ENCODE data around the gene FOXC2. TPM values are rescaled to one million over a fixed set of nuclear protein-coding genes. Genes with fewer than 3 reads are reported as not detected.
A peak's percentile ranks its signal among the peaks of the same experiment; 100 is the strongest.

Gene FOXC2
- total RNA-seq, 1 experiment from 2014 or later, result 14.9 TPM

GRCh38 chr16:86566966-86567700, 504 bp downstream of the FOXC2 start:
- Histone ChIP-seq H3K4me1 (ENCODE audit: control insufficient read depth, insufficient read depth, low read length) (peaks cover 23% of the 10 kb centered on the region), H3K36me3 (ENCODE audit: control insufficient read depth, insufficient read depth, low read length) (no peaks in the 10 kb centered on the region; the same call in 1 of the 2 replicates), H3K4me3 (ENCODE audit: low read depth in 2 of 2, low read length in 2 of 2) (peak overlapping the region; percentile 63 to 86), H3K9me3 (ENCODE audit: control insufficient read depth, insufficient read depth, low read depth, low read length) (no peaks in the 10 kb centered on the region), H3K27me3 (ENCODE audit: control insufficient read depth, insufficient read depth, low read length) (no peaks in the 10 kb centered on the region), H3K27ac (ENCODE audit: low read length) (peak overlapping the region; percentile 82)
- DNase-seq (ENCODE audit: low read depth, low spot score), result no peak
- TF ChIP-seq POLR2AphosphoS5 (IDR thresholded peaks at IDR 0.05; ENCODE audit: low read depth, low read length), result no peak
- no peak for TF ChIP-seq TCF7L2 (IDR thresholded peaks at IDR 0.05; ENCODE audit: low read depth, low read length)
- TF ChIP-seq REST (IDR thresholded peaks at IDR 0.05; ENCODE audit: insufficient read depth in 1 of 2, low read depth in 2 of 2, low read length in 1 of 2), result no peak
- TF ChIP-seq CTCF (IDR thresholded peaks at IDR 0.05), result no peak
- TF ChIP-seq SIN3A (IDR thresholded peaks at IDR 0.05; ENCODE audit: borderline replicate concordance, insufficient read depth, low read depth, low read length), result no peak
- ATAC-seq, result peak; percentile 73
- POLR2A ChIA-PET, result no interaction called here
- in situ Hi-C loops (cut with HindIII; ENCODE audit: low pct_unique_long_range_greater_than_20kb, low sequenced_read_pairs), result no loop called here
- CTCF ChIA-PET, result no interaction called here
- BruUV-seq (replicated peaks), result no TSS peak
- intact Hi-C loops (cut with micrococcal nuclease; ENCODE audit: unreplicated experiment), result no loop called here

- intact Hi-C loops (cut with micrococcal nuclease; ENCODE audit: unreplicated experiment) (no loop called here), in situ Hi-C loops (cut with HindIII; ENCODE audit: low pct_unique_long_range_greater_than_20kb, low sequenced_read_pairs) (no loop called here)
- DNase-seq (ENCODE audit: low read depth, low spot score) (no peak), ATAC-seq (peak; percentile 29)
- TF ChIP-seq REST (IDR thresholded peaks at IDR 0.05; ENCODE audit: insufficient read depth in 1 of 2, low read depth in 2 of 2, low read length in 1 of 2), result no peak
- TF ChIP-seq TCF7L2 (IDR thresholded peaks at IDR 0.05; ENCODE audit: low read depth, low read length), result peak; percentile 91
- peak; percentile 55 for TF ChIP-seq CTCF (IDR thresholded peaks at IDR 0.05)
- Histone ChIP-seq H3K4me1 (ENCODE audit: control insufficient read depth, insufficient read depth, low read length) (peaks cover 31% of the 10 kb centered on the region), H3K27ac (ENCODE audit: low read length) (peak overlapping the region; percentile 82), H3K4me3 (ENCODE audit: low read depth in 2 of 2, low read length in 2 of 2) (peak overlapping the region; percentile 63 to 86), H3K27me3 (ENCODE audit: control insufficient read depth, insufficient read depth, low read length) (no peaks in the 10 kb centered on the region), H3K36me3 (ENCODE audit: control insufficient read depth, insufficient read depth, low read length) (no peaks in the 10 kb centered on the region; the same call in 1 of the 2 replicates), H3K9me3 (ENCODE audit: control insufficient read depth, insufficient read depth, low read depth, low read length) (no peaks in the 10 kb centered on the region)
- no TSS peak for BruUV-seq (replicated peaks)
- POLR2A ChIA-PET, result no interaction called here
- CTCF ChIA-PET, result no interaction called here
Measured at GRCh38 chr16:86567701-86568581, 1.3 kb downstream of the FOXC2 start.

Data from Panc1 (cell line).